Muscle of back (tissue), 13 donors: ENCODE data around the gene PSIP1. TPM values are rescaled to one million over a fixed set of nuclear protein-coding genes. Genes with fewer than 3 reads are reported as not detected.
A peak's percentile ranks its signal among the peaks of the same experiment; 100 is the strongest.
"Not testable (repeated sequence)": the region's sequence is repeated elsewhere in the genome, so short reads cannot be mapped to it uniquely, and the experiment has no call there.

Experiments used
- DNase-seq, 3 donors: peaks; one replicate each; pipeline versions ENCODE4 v3.0.0 to v3.0.0-alpha.2; 2013
- long read RNA-seq, 9 donors: transcript quantifications; one replicate each; lab custom pipeline, GENCODE V29; 2026
- polyA plus RNA-seq, 10 donors: library from polyadenylated mRNA; unstranded; fragments of 120-200 nt; gene quantifications; one replicate each; pipeline ENCODE4 v1.2.1, GENCODE V29; 2013; ENCODE audit not compliant: insufficient read length in 10 of 10

PSIP1 gene
- polyA plus RNA-seq: 100 to 1,000 TPM in 1 of 10 donors, 10 to 100 TPM in 9; 71.0 to 113 (median 83.6) TPM
- long read RNA-seq, donor 1, partial matches to known transcripts: 17 of 25 reads
- long read RNA-seq, donor 1, other reads (novel, unspliced or antisense): 5 of 25 reads
- long read RNA-seq, donor 2, partial matches to known transcripts: 5 of 8 reads
- long read RNA-seq, donor 2, other reads (novel, unspliced or antisense): 0 of 8 reads
- long read RNA-seq, donor 3: 0 reads
- long read RNA-seq, donor 4, partial matches to known transcripts: 0 of 2 reads
- long read RNA-seq, donor 4, other reads (novel, unspliced or antisense): 0 of 2 reads
- long read RNA-seq, donor 5, partial matches to known transcripts: 0 of 2 reads
- long read RNA-seq, donor 5, other reads (novel, unspliced or antisense): 0 of 2 reads
- long read RNA-seq, donor 6, partial matches to known transcripts: 26 of 30 reads
- long read RNA-seq, donor 6, other reads (novel, unspliced or antisense): 0 of 30 reads
- long read RNA-seq, donor 7, partial matches to known transcripts: 0 of 5 reads
- long read RNA-seq, donor 7, other reads (novel, unspliced or antisense): 0 of 5 reads
- long read RNA-seq, donor 8, partial matches to known transcripts: 0 of 3 reads
- long read RNA-seq, donor 8, other reads (novel, unspliced or antisense): 0 of 3 reads
- long read RNA-seq, donor 9: 0 reads

GRCh38 chr9:15510789-15511575 lies at the start of gene PSIP1:
Gene PSIP1, minus strand, starts transcription at chr9:15510970. Its CDS starts 782 bp downstream, at chr9:15510188.
- peak; percentile 86 to 96 (median 90) for DNase-seq

- no peak for DNase-seq
Measured at GRCh38 chr9:15553528-15553898, 42.7 kb upstream of the PSIP1 start.

DNA sequence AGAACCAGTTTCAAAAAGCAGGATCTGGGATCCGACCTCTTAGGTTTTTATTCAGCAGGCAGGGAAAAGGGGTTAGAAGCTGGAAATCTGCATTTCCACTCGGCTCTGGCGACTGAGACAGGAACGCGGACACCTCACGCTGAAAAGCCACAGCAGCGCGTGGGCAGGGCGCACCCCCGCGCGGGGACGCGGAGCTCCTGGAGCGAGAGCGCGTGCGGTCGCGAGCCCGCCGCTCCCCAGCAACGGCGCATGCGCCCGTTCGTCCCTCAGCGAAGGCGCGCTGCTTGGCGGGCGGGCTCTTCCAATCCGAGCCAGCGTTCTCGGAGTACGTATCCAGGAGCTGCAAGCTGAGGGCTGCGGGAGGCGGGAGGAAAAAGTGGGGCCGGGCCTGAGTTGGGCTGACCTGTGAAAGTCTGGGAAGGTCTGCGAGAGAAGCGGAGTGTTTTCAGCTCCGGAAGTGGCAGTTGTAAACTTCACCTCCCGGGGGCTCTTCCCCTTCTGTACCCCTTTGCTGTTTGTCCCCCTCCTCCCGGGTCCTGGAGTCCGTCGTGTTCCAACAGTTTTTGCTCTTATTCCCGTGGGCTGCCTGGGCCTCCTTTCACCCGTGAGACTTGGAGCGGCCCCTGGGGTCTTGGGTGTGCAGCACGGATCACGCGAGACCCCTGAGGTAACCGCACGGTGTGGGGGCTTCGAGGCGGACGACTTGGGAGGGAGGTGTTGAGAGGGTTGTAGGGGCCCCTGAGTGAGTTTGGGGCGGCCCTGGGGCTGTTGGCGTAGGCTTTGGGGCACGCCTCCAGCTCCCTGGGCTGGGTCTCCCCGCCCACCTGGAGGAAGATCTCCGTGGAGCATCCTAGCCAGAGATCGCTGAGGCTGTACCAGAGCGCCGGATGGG lies 42.1 kb upstream of the PSIP1 start, which contains the start of gene CCDC171:
Gene CCDC171 (plus strand): TSS at position 408 of the 892 bp plus-strand sequence. CDS start 11,046 bp downstream, outside the sequence.
- peak; percentile 96 to 99 (median 97) for DNase-seq

DNA sequence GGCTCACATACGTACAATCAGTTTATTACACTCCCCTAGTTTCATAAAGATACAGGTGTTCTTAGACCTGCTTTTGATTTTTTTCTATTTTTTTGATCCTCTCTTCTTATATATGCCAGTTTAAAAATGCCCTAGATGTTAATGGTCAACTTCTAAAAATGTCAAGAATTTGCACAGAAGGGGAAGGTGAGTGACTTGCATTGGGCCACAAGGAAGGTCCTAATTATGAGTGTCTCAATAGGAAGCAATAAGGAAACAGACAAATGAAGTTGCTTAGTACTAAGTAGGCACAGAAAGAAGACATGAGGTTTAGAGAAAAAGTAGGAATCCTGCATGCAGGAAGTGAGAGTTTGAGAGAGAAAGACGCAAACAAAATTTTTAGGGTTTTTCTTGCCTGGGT lies 38.8 kb upstream of the PSIP1 start:
- no peak for DNase-seq

- no peak for DNase-seq
Measured at GRCh38 chr9:15543047-15543813, 32.5 kb upstream of the PSIP1 start.

- DNase-seq: no peak
Measured at GRCh38 chr9:15542624-15543023, 31.9 kb upstream of the PSIP1 start.

GRCh38 chr9:15541872-15542271 lies 31.1 kb upstream of the PSIP1 start:
- DNase-seq: no peak

GRCh38 chr9:15531380-15531779 lies 20.6 kb upstream of the PSIP1 start:
- DNase-seq: no peak

DNA sequence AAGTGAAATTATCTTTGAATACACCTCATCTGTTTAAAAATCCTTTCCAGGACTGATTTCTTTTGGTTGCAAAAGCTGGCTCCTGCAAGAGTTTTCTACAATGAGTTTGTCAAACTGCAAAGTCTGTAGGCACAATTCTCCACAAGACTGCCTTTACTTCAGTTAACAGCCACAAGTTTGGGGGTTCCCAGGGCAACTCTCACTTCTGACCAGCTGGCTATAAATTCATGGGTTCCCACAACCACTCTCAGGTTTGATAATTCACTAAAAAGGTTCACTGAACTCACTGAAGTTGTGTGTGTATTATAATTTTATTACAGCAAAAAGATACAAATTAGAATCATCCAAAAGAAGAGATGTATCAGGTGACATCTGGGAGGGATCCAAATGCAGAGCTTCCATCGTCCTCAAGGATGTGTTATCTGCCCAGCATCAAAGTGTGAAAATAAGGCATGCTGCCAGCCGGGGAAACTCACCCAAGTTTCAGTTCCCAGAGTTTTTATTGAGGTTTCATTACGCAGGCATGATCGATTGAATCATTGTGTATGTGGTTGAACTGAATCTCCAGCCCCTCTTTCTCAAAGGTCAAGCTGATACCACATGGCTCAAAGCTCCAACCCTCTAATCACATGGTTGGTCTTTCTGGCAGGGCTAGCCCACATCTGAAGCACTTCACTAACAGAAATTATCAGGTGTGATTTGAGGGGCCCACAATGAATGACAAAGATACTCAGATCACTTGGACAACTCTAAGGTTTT lies 19.0 kb upstream of the PSIP1 start:
- DNase-seq: no peak

- DNase-seq: not testable (repeated sequence)
Measured at GRCh38 chr9:15527035-15527434, 16.3 kb upstream of the PSIP1 start.

GRCh38 chr9:15525958-15526357 lies 15.2 kb upstream of the PSIP1 start:
- no peak for DNase-seq

DNA sequence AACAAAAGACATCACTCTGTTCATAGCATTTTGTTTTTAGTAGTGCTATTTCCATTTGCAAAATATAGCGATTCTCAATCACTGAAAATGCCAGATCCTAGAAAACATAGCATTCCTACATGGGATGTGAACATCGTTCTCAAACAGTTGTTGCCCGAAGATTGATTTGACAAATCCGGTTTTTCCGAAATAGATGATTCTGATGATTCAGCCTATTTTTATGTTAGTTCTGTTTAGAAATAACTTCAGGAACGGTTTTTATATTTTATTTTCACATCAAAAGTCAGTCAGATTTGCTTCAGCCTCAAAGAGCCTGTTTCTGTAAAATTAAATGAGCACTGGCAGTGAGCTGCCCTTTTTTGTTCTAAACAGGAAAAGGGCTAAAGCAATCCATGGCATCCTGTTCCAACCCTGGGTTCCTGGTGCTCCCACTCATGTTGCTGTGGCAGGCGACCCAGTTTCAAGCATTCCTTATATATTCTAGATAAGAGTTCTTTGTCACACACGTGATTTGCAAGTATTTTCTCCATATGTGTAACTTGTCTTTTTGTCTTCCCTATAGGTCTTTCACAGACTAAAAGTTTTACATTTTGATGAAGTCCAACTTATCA lies 14.2 kb upstream of the PSIP1 start:
- DNase-seq: no peak

DNA sequence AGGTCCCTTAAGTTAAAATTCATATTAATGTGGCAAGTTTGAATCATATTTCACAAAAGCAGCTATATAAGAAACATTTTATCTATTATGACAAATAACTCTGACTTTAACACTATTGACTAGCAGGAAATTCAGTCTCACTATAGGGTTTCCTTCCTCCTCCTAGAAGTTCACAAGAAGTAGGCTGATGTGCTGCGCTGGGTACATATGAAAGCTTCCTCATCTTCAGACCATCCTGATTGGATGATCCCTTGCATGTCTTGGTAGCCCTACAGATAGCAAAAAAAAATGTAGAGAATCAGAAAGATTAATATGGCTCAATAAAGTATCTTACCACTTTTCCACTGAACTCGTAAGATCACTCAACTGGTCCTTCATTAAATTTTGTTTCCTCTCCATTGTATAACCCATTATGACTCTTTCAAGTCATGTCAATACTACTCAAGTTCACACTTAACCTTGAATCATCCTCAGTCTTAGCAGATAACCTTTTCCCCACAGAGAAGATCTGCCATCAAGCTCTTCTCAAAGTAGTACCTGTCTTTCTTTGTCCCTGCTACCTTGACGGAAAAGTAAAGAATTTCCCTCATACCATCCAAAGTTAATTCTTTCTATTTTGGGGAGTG lies 11.5 kb upstream of the PSIP1 start:
- no peak for DNase-seq

GRCh38 chr9:15521254-15521653 lies 10.5 kb upstream of the PSIP1 start:
- no peak for DNase-seq

GRCh38 chr9:15519831-15520230 lies 9.1 kb upstream of the PSIP1 start:
- no peak for DNase-seq

GRCh38 chr9:15513335-15513734 lies 2.6 kb upstream of the PSIP1 start:
- no peak for DNase-seq

DNA sequence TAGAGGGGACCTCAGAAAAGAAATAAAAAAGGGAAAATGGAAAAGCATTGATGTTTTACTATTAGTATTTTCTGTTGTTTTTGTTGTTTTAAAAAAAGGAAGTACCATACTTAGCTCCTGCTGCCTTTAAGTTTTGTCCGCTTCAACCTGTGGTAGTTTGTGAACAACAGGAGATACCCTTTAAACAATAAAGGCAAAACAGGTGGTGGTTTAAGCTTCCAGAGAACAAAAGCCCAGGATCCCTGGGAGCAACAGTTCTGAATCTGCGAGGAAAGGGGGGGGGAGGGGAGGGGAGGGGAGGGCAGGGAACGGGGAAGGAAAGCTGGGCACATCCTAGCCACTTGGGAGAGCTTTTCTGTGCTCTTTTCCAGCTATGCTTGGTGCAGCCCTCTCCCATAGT lies 2.1 kb upstream of the PSIP1 start:
- DNase-seq: no peak

GRCh38 chr9:15512204-15512603 lies 1.4 kb upstream of the PSIP1 start:
- DNase-seq: no peak
